Tibial nerve (tissue), 4 donors: ENCODE results near the gene TOR4A. TPM values are rescaled to one million over a fixed set of nuclear protein-coding genes. Genes with fewer than 3 reads are reported as not detected.
A peak's percentile ranks its signal among the peaks of the same experiment; 100 is the strongest.

Experiments used
- DNase-seq, 2 donors: peaks; one replicate each; pipeline ENCODE4 v3.0.0-alpha.2; 2019; ENCODE audit warnings: low spot score in 2 of 2
- H3K27ac ChIP-seq, 4 donors: fragments of 200-600 bp; sonication (generic) in 3 of 4; one replicate each; pipeline ENCODE4 v1.5.1; 2017 to 2019; ENCODE audit warnings: mild to moderate bottlenecking in 1 of 4
- H3K27me3 ChIP-seq, 2 donors: fragments of 200-600 bp; sonication (generic) in 1 of 2; one replicate each; pipeline versions ENCODE4 v1.5.1 to v1.6.0; 2017 to 2019
- H3K36me3 ChIP-seq, 3 donors: fragments of 200-600 bp; sonication (generic); one replicate each; pipeline ENCODE4 v1.5.1; 2018 to 2019
- H3K4me1 ChIP-seq, 4 donors: fragments of 200-600 bp; sonication (generic) in 3 of 4; one replicate each; pipeline ENCODE4 v1.5.1; 2017 to 2019
- H3K4me3 ChIP-seq, 4 donors: fragments of 200-600 bp; sonication (generic) in 3 of 4; one replicate each; pipeline ENCODE4 v1.5.1; 2017 to 2019; ENCODE audit warnings: mild to moderate bottlenecking in 1 of 4, moderate library complexity in 1 of 4
- H3K9me3 ChIP-seq, 4 donors: fragments of 200-600 bp; sonication (generic) in 3 of 4; one replicate each; pipeline ENCODE4 v1.5.1; 2017 to 2019
- EP300 ChIP-seq, 2 donors: sonication (generic); formaldehyde crosslinking; IDR thresholded peaks; one replicate each; pipeline ENCODE4 v1.6.1; 2017; ENCODE audit warnings: antibody characterized with exemption in 2 of 2, mild to moderate bottlenecking in 1 of 2
- POLR2A ChIP-seq, 2 donors: fragments of 450-650 bp; IDR thresholded peaks; one replicate each; pipeline ENCODE4 v1.6.1; 2017; ENCODE audit warnings: antibody characterized with exemption in 2 of 2, mild to moderate bottlenecking in 2 of 2, moderate library complexity in 2 of 2
- WGBS, 2 donors: methylation state at CpG; one replicate each; pipeline ENCODE4 v1.1.5; 2018; 5-methylcytosine and 5-hydroxymethylcytosine counted together
- total RNA-seq, 4 donors: library from RNA; depleted of rRNA; stranded (reverse); fragments of >200 nt; gene quantifications; one replicate each; pipeline ENCODE4 v1.1.0, GENCODE V29; 2016
- TF ChIP-seq, protein P1 (sequence below), 5 experiments: fragments of 200-600 bp in 3 of 5; fragments of 450-650 bp in 2 of 5; sonication (generic) in 3 of 5; IDR thresholded peaks; one replicate each; pipeline ENCODE4 v1.5.1; 2016 to 2019; ENCODE audit warnings: antibody characterized with exemption in 5 of 5, mild to moderate bottlenecking in 3 of 5, moderate library complexity in 2 of 5

The TOR4A gene
- total RNA-seq, 4 donors from 2014 or later, result 3.3 to 11.4 (median 4.3) TPM

DNA sequence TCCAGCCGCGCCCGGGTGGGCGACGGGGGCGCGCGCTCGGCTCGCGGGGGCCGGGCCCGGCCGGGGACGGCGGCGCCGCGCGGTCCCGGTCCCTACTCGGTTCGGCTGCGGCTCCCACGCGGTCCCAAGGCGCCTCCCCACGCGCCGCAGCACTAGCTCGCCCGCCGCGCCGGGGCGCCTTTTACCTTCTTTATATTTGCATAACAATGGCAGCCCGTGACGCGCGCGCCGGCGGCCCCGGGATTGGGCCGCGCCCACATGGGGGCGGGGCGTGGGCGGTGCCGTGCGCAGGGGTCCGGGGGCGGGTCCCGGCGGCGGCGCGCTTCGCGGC lies 24.6 kb downstream of the TOR4A start, which contains the start of gene NRARP:
Gene NRARP (minus strand): TSS at position 154 of the 331 bp plus-strand sequence. CDS start 343 bp downstream, outside the sequence.
- 0% methylated on average over 3 to 6 of the region's 60 CpGs for WGBS, 2 donors
- no peaks in the 10 kb centered on the region for H3K9me3 ChIP-seq
- H3K4me3 ChIP-seq, result peak within 1 kb of the TSS; percentile 34 to 56 (median 40)
- H3K36me3 ChIP-seq, result no peaks in the 10 kb centered on the region
- TF ChIP-seq EP300 (IDR thresholded peaks at IDR 0.05) (peak in 1 of 2 donors; percentile 41), POLR2A (IDR thresholded peaks at IDR 0.05) (peak in 1 of 2 donors; percentile 22)
- TF ChIP-seq, protein P1, sequence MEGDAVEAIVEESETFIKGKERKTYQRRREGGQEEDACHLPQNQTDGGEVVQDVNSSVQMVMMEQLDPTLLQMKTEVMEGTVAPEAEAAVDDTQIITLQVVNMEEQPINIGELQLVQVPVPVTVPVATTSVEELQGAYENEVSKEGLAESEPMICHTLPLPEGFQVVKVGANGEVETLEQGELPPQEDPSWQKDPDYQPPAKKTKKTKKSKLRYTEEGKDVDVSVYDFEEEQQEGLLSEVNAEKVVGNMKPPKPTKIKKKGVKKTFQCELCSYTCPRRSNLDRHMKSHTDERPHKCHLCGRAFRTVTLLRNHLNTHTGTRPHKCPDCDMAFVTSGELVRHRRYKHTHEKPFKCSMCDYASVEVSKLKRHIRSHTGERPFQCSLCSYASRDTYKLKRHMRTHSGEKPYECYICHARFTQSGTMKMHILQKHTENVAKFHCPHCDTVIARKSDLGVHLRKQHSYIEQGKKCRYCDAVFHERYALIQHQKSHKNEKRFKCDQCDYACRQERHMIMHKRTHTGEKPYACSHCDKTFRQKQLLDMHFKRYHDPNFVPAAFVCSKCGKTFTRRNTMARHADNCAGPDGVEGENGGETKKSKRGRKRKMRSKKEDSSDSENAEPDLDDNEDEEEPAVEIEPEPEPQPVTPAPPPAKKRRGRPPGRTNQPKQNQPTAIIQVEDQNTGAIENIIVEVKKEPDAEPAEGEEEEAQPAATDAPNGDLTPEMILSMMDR (IDR thresholded peaks at IDR 0.05), result no peak
- peaks cover 0 to 87% (median 41%) of the 10 kb centered on the region in 4 donors for H3K4me1 ChIP-seq
- peak; percentile 68 to 74 for DNase-seq
- peak within 1 kb of the TSS in 3 of 4 donors; percentile 76 to 86 (median 81) for H3K27ac ChIP-seq
- peaks cover 3 to 88% of the 10 kb centered on the region in 2 donors for H3K27me3 ChIP-seq

DNA sequence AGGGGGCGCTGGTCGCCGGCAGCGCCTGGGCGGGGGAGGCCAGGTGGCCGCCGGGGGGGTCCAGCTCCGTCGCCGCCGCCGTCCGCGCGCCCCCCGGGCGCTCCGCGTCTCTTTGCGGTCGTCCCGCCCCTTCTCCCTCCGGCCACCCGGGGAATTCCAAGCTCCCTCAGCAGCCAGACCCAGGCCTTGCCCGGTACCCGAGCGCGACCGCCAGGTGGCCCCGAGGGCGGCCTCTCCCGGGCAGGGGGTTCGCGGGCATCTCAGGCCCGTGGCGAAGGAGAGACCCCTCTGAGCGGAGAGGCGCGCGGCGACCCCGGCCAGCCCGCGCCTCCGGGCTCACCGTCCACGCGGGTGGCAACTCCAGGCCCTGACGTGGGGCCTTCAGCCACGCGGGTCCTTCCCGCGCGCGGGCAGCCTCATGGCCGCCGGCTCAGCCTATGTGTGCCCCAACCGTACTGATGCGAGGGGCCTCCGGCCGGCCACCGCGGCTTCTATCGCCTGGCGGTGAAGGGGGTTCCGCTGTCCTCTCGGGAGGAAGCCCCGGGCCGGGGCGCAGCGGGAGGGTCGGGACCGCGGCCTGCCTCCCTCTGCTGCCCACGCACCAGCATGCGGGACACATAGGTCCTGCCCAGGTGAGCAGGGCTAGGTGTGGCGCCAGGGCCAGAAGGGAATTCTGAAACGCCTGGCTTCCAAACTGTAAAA lies 25.1 kb downstream of the TOR4A start:
- H3K27me3 ChIP-seq, result peaks cover 3 to 88% of the 10 kb centered on the region in 2 donors
- peak overlapping the region; percentile 3 to 56 (median 36) for H3K4me3 ChIP-seq
- H3K36me3 ChIP-seq, result no peaks in the 10 kb centered on the region
- no peak for DNase-seq
- peak overlapping the region in 3 of 4 donors; percentile 76 to 86 (median 81) for H3K27ac ChIP-seq
- H3K9me3 ChIP-seq, result no peaks in the 10 kb centered on the region
- H3K4me1 ChIP-seq, result peaks cover 0 to 90% (median 46%) of the 10 kb centered on the region in 4 donors
- TF ChIP-seq, protein P1 (IDR thresholded peaks at IDR 0.05), result peak in 4 of 5 experiments; percentile 23 to 72 (median 61)
- TF ChIP-seq POLR2A (IDR thresholded peaks at IDR 0.05), result no peak
- 10% methylated on average over 17 to 23 of the region's 78 CpGs for WGBS, 2 donors

DNA sequence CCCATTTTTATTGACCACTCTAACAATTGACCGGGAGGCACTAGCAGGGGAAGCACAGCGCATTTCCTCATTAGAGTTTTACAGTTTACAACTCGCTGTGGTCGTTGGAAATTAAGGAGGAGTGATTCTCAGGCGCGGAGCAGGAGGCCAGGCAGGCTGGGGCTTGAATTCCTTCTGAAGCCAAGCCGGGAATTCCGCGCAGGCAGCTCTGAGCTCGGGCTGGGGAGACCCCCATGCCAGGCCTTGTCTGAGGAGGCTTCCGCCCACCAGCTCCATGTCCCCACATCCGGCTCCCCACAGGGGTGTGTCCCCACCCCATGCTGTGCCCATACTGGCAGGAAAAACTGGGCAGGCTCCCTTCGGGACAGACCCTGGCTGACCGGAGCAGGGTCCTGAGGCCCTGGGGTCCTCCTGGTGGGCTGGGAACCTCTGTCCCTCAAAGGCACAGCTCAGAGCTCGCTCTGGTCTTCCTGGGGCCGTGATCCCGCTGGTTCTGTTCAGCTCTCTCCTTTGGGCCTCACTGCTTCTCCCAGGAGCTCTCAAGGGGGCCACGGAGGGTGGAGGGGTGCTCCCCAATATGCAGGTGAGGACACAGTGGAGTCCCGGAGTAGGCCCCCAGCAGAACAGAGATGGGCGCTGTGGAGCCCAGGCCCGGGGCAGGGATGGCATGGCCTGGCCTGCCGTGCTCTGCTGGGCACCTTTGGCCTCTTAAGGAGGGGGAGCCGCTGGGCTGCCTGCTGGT lies 25.8 kb downstream of the TOR4A start:
- TF ChIP-seq, protein P1 (IDR thresholded peaks at IDR 0.05), result no peak
- TF ChIP-seq POLR2A (IDR thresholded peaks at IDR 0.05) (no peak), EP300 (IDR thresholded peaks at IDR 0.05) (no peak)
- peak overlapping the region in 2 of 4 donors; percentile 25 to 56 for H3K4me3 ChIP-seq
- H3K4me1 ChIP-seq, result peaks cover 0 to 92% (median 44%) of the 10 kb centered on the region in 4 donors
- no peaks in the 10 kb centered on the region for H3K36me3 ChIP-seq
- H3K27me3 ChIP-seq, result peaks cover 3 to 87% of the 10 kb centered on the region in 2 donors
- WGBS, 2 donors, result 56 to 60% methylated on average over 14 to 15 of the region's 23 CpGs
- H3K27ac ChIP-seq, result peak overlapping the region in 3 of 4 donors; percentile 76 to 86 (median 81)
- no peaks in the 10 kb centered on the region for H3K9me3 ChIP-seq
- DNase-seq, result no peak

DNA sequence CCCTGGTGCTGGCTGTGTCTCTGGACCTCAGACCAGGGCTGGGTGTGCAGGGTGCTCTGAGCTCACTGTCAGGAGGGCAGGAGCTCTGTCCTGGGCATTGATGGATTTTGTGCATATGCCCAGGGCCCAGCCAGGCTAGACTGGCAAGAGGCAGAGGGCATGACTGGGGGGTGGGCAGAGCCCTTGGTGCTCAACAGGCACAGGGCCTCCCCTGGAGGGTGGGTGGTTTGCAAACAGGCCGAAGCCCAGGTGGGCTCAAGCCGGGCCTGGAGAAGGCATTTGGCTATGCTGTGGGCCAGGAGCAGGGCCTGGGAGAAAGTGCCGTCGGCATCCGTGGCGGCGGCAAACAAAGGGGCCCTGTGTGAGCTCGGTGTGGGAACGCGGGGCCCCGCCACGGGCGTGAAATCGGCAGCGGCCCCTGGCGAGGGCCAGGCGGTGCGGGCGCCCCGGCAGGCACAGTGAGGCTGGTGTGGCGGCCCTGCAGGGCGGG lies 26.4 kb downstream of the TOR4A start:
- no peak for TF ChIP-seq POLR2A (IDR thresholded peaks at IDR 0.05)
- TF ChIP-seq, protein P1 (IDR thresholded peaks at IDR 0.05), result no peak
- no peak for TF ChIP-seq EP300 (IDR thresholded peaks at IDR 0.05)
- DNase-seq, result no peak
- Histone ChIP-seq H3K27ac (peak overlapping the region in 3 of 4 donors; percentile 5 to 86 (median 28)), H3K9me3 (no peaks in the 10 kb centered on the region), H3K4me1 (peaks cover 0 to 86% (median 43%) of the 10 kb centered on the region in 4 donors), H3K4me3 (no peak overlapping the region), H3K36me3 (no peaks in the 10 kb centered on the region), H3K27me3 (peaks cover 3 to 81% of the 10 kb centered on the region in 2 donors)
- 65% methylated on average over 22 of the region's 22 CpGs for WGBS, 2 donors
